Activated naive CD4-positive, alpha-beta T cell treated with anti-CD3 and anti-CD28 coated beads, Interleukin-2, amount 10 ng/mL, durations not matched to agents 7 days and 5 days (primary cell): ENCODE results near the gene NAV1.
"Not testable (repeated sequence)": the region's sequence is repeated elsewhere in the genome, so short reads cannot be mapped to it uniquely, and the experiment has no call there.

ENCODE experiments used
- CTCF ChIA-PET: fragments of 350-600 bp; sonication (Branson Sonifier 250); formaldehyde crosslinking; loops from one replicate; lab custom pipeline; 2021; ENCODE audit warnings: antibody characterized with exemption; lab: Charles Lee
- DNase-seq: peaks from one replicate; pipeline ENCODE4 v3.0.0-alpha.2; 2020
- H3K27ac Mint-ChIP-seq: one replicate; pipeline ENCODE4 v1.8.0; 2021; ENCODE audit warnings: mild to moderate bottlenecking, moderate library complexity, mixed read lengths
- H3K27me3 Mint-ChIP-seq: one replicate; pipeline ENCODE4 v1.8.0; 2021; ENCODE audit warnings: mild to moderate bottlenecking, mixed read lengths
- H3K36me3 Mint-ChIP-seq: one replicate; pipeline ENCODE4 v1.8.0; 2021; ENCODE audit warnings: mixed read lengths
- H3K4me1 Mint-ChIP-seq: one replicate; pipeline ENCODE4 v1.8.0; 2021; ENCODE audit warnings: mixed read lengths
- H3K4me3 Mint-ChIP-seq: one replicate; pipeline ENCODE4 v1.8.0; 2021; ENCODE audit warnings: mild to moderate bottlenecking, moderate library complexity, mixed read lengths
- H3K9me3 Mint-ChIP-seq: one replicate; pipeline ENCODE4 v1.8.0; 2021; ENCODE audit warnings: mixed read lengths

Gene NAV1, protein sequence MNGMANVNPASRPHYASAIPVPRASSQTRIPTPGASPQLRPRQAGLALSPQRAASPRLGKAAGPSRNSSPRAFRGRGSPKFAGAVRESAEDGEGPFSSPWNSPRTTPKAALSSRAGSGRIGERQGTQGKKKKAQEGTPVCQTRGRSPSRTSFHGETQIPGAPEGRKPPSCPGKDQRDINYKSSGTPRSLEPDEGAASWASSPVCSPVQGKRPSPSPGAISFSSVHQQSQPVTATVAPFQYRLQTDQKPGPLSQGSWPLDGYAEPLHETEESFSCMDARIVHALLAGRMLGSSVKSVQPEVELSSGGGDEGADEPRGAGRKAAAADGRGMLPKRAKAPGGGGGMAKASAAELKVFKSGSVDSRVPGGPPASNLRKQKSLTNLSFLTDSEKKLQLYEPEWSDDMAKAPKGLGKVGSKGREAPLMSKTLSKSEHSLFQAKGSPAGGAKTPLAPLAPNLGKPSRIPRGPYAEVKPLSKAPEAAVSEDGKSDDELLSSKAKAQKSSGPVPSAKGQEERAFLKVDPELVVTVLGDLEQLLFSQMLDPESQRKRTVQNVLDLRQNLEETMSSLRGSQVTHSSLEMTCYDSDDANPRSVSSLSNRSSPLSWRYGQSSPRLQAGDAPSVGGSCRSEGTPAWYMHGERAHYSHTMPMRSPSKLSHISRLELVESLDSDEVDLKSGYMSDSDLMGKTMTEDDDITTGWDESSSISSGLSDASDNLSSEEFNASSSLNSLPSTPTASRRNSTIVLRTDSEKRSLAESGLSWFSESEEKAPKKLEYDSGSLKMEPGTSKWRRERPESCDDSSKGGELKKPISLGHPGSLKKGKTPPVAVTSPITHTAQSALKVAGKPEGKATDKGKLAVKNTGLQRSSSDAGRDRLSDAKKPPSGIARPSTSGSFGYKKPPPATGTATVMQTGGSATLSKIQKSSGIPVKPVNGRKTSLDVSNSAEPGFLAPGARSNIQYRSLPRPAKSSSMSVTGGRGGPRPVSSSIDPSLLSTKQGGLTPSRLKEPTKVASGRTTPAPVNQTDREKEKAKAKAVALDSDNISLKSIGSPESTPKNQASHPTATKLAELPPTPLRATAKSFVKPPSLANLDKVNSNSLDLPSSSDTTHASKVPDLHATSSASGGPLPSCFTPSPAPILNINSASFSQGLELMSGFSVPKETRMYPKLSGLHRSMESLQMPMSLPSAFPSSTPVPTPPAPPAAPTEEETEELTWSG (N-terminal part only)

DNA sequence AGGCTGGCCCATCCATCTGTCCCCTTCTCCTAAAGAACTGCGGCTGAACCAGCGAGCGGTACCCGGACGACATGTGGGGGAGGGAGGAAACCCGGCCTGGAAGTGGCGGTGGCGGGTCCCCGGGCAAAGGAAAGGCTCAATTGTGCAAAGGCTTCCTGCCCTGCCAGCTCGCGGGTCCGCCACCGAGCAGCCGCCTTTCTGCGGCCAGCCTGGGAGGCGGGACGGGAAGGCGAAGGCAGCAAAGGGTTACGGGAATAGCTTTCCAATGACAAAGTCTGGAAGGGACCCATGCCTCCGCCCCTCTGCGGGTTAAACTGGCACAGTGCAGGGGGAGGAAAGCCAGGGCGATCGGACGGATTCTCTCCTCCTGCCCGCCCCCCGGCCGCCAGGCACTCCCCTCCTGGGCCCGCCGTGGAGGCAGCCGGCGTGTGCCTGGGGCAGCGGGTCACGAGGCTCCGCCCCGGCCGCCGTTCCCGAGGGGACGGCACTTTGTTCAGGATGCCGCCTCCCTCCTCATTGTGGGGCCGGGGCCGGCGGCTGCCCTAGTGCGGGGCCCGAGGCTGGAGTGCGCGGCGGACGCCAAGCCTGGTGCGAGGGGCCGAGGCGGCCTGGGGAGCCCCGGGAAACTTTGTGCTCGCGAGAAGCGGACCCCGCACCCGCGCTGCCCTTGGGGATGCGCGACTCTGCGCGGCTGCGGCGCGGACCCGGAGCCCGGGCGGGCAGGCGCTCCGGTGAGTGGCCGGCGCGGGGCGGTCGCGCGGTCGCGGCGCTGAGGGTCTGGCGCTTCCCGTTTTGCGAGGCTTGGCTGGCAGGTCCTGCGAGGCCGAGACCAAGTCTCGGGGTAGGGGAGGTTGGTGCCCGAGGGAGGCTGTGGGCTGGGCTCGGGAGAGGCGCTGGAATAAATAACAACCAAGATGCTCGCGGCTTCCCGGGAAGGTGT is at the start of gene NAV1:
Gene NAV1 (plus strand): TSS at position 516 of the 940 bp plus-strand sequence. CDS start 83,758 bp downstream, outside the sequence.
- Mint-ChIP-seq H3K4me3 (peak within 1 kb of the TSS; percentile 30), H3K36me3 (no peaks in the 10 kb centered on the region), H3K27me3 (peaks cover 79% of the 10 kb centered on the region), H3K4me1 (peaks cover 23% of the 10 kb centered on the region), H3K27ac (no peak within 1 kb of the TSS), H3K9me3 (no peaks in the 10 kb centered on the region)
- no peak for DNase-seq
- CTCF ChIA-PET, result interaction anchor here (0.9 to 1.4 kb wide), 3 partner anchors 7 to 57 kb away, joined by 3 to 4 read pairs (median 3); no protein-coding TSS in a partner anchor

DNA sequence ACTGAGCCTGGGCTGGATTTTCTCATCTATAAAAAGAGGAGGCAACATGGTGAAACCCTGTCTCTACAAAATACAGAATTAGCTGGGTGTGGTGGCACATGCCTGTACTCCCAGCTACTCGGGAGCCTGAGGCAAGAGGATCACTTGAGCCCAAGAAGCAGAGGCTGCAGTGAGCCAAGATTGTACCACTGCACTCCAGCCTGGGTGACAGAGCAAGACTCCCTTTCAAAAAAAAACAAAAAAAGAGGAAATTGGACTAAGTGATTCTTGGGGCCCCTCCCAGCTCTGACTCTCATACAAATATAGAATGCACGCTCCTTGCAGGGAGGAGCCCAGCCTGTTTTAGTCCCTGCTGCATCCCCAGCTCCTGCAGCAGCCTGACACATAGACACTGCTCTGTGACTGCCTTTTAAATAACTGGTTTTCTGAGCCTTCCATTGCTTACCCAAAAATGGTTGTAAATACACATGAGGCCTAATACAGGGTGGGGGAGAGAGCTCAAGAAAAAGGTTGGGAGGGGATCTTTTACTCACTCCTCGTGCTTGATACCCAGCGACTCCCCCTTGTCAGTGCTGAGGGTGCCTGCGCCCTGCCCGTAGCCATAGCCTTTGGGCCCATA is 49.2 kb upstream of the NAV1 start:
- Mint-ChIP-seq H3K4me1 (peaks cover 16% of the 10 kb centered on the region), H3K27ac (no peak overlapping the region), H3K4me3 (no peak overlapping the region), H3K9me3 (no peaks in the 10 kb centered on the region), H3K27me3 (no peaks in the 10 kb centered on the region), H3K36me3 (peaks cover 45% of the 10 kb centered on the region)
- CTCF ChIA-PET, result interaction anchor here (0.7 to 15.0 kb wide), 3 partner anchors 8 to 54 kb away, joined by 3 to 349 read pairs (median 16); no protein-coding TSS in a partner anchor
- DNase-seq, result no peak

DNA sequence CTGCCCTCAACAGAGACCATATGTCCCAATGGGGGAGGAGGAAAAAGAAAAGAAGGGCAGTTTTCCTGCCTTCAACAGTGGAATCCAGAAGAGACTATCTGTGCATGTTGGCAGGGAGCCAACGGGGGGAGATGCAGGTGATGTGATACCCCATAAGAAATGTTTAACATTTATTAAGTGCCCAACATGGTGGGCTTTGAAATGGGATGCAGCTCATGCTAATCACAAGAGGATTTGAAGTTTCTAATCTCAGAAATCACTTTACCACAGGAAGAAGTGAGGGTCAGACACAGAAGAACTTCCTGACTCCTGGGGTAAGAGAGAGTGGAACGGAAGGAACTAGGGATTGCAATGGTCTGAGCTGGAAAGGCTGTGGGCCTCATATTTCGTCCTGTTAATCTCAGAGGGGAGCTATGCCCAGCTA is 48.2 kb upstream of the NAV1 start:
- CTCF ChIA-PET, result interaction anchor here (3.1 to 15.0 kb wide), 2 partner anchors 9 to 24 kb away, joined by 16 to 349 read pairs; no protein-coding TSS in a partner anchor
- Mint-ChIP-seq H3K36me3 (peaks cover 51% of the 10 kb centered on the region), H3K27ac (no peak overlapping the region), H3K9me3 (no peaks in the 10 kb centered on the region), H3K4me3 (no peak overlapping the region), H3K4me1 (peaks cover 16% of the 10 kb centered on the region), H3K27me3 (no peaks in the 10 kb centered on the region)
- DNase-seq, result no peak

DNA sequence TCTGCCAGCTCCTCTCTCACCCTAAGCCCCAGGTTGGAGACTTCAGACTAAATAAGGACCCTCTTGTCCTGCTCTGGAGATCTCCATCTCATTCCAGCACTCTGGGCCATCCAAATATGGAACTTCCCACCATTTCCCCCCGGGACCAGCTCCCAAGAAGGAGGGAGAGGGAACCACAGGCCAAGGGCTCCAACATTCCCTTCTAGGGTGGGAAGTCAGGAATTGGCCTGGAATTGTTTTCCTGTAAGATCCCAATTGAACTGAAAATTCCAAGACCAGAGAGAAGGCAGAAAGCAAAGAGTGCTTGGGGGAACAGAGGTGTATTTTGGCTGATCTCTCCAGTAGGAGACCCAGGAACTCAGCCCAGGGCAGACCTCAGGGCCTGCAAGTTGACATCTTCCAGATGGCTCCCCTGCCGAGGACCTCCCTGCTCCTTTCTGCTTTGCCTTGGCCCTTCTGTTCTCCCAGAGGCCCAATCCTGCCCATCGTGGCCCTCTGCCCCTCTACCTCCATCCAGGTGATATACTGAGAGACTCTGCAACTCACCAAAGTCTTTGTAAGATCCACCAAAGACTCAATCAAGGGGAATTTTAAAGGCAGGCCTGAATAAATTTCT is 46.9 kb upstream of the NAV1 start:
- peaks cover 50% of the 10 kb centered on the region for H3K36me3 Mint-ChIP-seq
- no peaks in the 10 kb centered on the region for H3K27me3 Mint-ChIP-seq
- no peak for DNase-seq
- H3K9me3 Mint-ChIP-seq, result no peaks in the 10 kb centered on the region
- peaks cover 5% of the 10 kb centered on the region for H3K4me1 Mint-ChIP-seq
- no peak overlapping the region for H3K27ac Mint-ChIP-seq
- CTCF ChIA-PET, result interaction anchor here (3.1 to 15.0 kb wide), 2 partner anchors 11 to 23 kb away, joined by 16 to 349 read pairs; no protein-coding TSS in a partner anchor
- no peak overlapping the region for H3K4me3 Mint-ChIP-seq

DNA sequence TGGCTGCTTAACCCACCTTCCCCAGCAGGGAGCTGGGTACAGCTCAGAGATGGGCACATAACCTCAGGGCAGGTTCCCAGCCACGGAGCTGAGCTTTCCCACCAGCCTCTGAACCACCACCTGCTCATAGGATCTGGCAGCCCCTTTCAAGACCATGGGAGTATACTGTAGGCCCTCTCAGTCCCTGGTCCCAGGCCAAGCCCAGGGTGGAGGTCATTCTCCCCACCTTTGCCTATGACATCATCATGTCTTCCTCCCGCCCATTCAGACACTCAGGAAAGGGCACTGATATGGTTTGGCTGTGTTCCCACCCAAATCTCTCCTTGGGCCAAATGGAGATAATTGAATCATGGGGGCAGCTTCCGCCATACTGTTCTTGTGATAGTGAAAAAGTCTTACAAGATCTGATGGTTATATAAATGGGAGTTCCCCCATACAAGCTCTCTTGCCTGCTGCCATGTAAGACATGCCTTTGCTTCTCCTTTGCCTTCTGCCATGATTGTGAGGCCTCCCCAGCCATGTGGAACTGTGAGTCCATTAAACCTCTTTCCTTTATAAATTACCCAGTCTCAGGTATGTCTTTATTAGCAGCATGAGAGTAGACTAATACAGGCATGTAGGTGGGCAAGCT is 45.8 kb upstream of the NAV1 start:
- H3K4me1 Mint-ChIP-seq, DNase-seq, H3K4me3 Mint-ChIP-seq, H3K27me3 Mint-ChIP-seq, H3K27ac Mint-ChIP-seq, H3K9me3 Mint-ChIP-seq: not testable (repeated sequence)
- CTCF ChIA-PET, result interaction anchor here (12.4 kb wide), 1 partner anchor 19 kb away, joined by 118 read pairs; no protein-coding TSS in a partner anchor
- peaks cover 47% of the 10 kb centered on the region for H3K36me3 Mint-ChIP-seq

DNA sequence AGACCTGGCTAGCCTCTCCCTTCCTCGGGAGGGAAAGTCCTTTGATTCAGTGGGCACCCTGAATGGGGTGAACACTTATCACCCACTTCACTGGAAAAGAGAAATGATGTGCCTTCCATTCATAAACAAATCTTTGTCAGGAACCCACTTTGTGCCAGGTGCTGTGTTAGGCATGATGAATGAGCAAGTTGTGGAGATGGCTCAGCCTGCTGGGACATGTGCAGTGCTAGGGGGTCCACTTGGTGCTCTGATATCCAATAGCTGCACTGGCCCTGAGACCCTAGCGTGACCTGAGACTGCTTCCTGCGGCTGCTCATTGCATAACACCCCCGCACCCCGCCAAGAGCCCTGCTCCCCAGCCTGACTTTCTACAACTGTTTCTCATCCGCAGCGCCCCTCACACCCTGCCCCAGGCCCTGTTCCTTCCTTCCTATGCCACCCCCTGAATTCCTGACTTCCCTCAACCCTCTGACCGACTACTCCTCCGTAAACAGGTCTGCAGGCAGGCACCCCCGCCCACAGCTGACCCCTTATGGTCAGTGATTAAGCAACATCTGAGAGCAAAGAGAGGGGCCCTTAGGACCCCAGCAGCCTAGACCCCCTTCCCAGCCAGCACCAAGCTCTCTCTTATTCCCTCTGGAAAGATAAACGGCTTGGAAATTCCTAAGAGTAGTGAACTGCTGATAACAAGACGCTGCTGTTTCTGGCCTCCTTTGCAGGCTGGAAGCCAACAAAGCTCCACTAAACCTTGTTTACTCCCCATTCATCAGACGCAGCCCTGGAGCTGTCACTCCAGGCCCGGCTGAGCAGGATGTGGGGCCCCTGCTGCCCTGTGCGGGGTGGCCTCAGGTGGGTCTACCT is 44.9 kb upstream of the NAV1 start:
- Mint-ChIP-seq H3K9me3 (no peaks in the 10 kb centered on the region), H3K27ac (no peak overlapping the region), H3K36me3 (peaks cover 44% of the 10 kb centered on the region), H3K4me3 (no peak overlapping the region), H3K4me1 (peaks cover 5% of the 10 kb centered on the region), H3K27me3 (no peaks in the 10 kb centered on the region)
- CTCF ChIA-PET, result interaction anchor here (3.9 to 12.4 kb wide), 2 partner anchors 12 to 18 kb away, joined by 19 to 118 read pairs; no protein-coding TSS in a partner anchor
- no peak for DNase-seq

DNA sequence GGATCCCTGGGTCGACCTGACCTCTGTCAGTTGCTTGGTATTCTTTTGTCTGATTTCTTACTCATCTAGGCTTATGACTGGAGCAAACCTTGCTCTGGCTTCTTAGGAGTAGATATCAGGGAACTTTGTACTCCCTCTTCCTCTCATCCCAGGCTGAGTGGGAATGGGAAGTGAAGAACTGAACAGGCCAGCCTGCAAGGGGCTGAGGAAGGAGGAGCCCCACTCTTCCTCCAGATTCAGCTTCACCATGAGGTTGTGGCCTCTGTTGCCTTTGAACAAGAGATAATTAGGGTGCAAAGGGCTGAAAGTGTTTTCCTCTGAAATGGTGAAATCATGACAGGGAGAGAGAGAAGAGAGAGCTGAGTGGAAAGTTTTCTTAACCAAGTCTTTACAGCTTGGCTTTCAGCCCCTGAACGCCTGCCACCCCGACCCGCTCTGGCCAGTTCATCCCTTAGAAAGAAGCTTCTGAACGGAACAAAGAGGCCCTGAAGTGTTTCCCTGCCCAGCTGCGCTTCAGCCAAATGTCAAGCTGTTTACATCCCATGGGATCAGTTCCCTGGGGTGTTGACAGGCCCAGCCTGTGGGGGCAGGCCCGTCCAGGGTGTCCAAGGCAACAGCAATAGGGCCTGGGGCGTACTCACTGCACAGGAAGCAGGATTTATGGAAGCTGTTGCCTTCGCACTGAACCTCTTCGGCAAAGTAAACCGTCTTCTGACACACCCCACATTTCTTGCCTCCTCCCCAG is 43.2 kb upstream of the NAV1 start:
- no peak for DNase-seq
- Mint-ChIP-seq H3K4me1 (peaks cover 2% of the 10 kb centered on the region), H3K27ac (no peak overlapping the region), H3K36me3 (peaks cover 43% of the 10 kb centered on the region), H3K27me3 (no peaks in the 10 kb centered on the region), H3K9me3 (no peaks in the 10 kb centered on the region), H3K4me3 (no peak overlapping the region)
- CTCF ChIA-PET, result interaction anchor here (0.8 to 12.4 kb wide), 4 partner anchors 10 to 47 kb away, joined by 3 to 118 read pairs (median 11); no protein-coding TSS in a partner anchor

DNA sequence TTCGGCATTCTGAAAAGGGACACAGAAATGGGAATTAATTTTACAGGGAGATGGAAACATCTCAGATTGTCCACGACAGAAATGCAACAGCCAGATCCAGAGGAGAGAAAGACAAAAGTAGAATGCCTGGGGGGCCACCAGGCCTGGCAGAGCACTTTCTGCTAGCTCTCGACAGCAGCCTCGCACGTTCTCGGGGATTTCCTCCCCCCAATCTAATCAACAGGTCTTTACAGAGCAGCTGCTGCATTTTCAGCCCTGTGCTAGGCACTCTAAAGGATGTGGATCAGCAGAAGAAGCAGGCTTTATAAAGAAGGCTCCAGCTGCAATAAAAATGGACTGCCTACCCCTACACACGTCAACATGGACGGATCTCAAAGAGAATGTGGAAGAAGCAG is 42.6 kb upstream of the NAV1 start:
- DNase-seq, result no peak
- Mint-ChIP-seq H3K9me3 (no peaks in the 10 kb centered on the region), H3K36me3 (peaks cover 41% of the 10 kb centered on the region), H3K27me3 (no peaks in the 10 kb centered on the region), H3K27ac (no peak overlapping the region), H3K4me1 (peaks cover 2% of the 10 kb centered on the region), H3K4me3 (no peak overlapping the region)
- CTCF ChIA-PET, result interaction anchor here (0.8 to 12.4 kb wide), 4 partner anchors 9 to 48 kb away, joined by 3 to 118 read pairs (median 11); no protein-coding TSS in a partner anchor

DNA sequence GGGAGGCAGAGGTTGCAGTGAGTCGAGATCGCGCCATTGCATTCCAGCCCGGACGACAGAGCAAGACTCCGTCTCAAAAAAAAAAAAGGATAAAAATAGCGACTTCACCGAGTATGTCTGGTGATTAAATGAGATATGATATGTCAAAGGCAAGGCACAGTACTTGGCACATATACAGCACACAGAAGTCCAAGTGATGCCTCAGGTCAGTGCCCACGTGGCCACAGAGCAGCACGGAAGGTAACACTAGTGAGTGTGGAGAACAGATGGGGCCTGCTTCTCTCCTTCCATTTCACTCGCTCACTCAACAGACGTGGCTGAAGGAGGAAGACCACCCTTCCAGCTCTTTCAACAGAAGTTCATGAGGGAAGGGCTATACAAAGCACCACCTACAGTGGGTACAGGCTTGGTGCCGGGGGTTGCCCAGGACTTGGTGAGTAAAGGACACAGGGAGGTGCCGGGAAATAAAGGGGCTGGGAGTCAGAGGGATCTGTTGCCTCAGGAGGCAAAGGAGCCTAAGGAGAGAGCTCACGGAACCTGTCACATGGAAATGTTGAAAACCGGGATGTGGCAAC is 40.9 kb upstream of the NAV1 start:
- Mint-ChIP-seq H3K27ac (peak overlapping the region; percentile 9), H3K4me3 (no peak overlapping the region), H3K9me3 (no peaks in the 10 kb centered on the region), H3K36me3 (peaks cover 29% of the 10 kb centered on the region), H3K27me3 (no peaks in the 10 kb centered on the region), H3K4me1 (peaks cover 3% of the 10 kb centered on the region)
- no peak for DNase-seq
- CTCF ChIA-PET, result interaction anchor here (10.7 to 12.4 kb wide), 2 partner anchors 14 to 16 kb away, joined by 103 to 118 read pairs; no protein-coding TSS in a partner anchor

DNA sequence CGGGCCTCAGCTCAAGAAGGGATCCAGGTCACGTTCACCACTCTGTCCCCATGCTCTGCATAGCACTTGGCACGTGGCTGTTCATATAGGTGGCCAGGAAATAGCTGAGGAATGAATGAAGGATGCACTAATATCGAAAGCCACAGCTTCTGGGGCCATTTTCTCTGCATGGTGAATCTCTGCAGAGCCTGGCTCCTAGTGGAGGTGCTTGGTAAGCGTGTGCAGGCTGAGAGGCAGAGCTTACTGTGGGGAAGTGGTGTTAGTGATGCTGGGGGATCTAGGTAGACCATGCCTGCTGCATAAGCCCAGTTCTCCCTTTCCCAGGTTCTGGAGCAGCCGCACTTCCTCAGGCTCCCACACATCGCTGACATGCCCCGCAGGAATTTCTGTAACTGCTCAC is 40.3 kb upstream of the NAV1 start:
- Mint-ChIP-seq H3K27ac (no peak overlapping the region), H3K4me1 (peaks cover 8% of the 10 kb centered on the region), H3K9me3 (no peaks in the 10 kb centered on the region), H3K4me3 (no peak overlapping the region), H3K36me3 (peaks cover 23% of the 10 kb centered on the region), H3K27me3 (no peaks in the 10 kb centered on the region)
- CTCF ChIA-PET, result interaction anchor here (10.7 to 12.4 kb wide), 2 partner anchors 13 to 17 kb away, joined by 103 to 118 read pairs; no protein-coding TSS in a partner anchor
- no peak for DNase-seq
